ENCODE results near the gene RNF32.

The RNF32 gene

GRCh38 chr7:156626220-156626895 is 14.2 kb upstream of the RNF32 start:
- TF ChIP-seq REST (IDR thresholded peaks at IDR 0.05; ENCODE audit: insufficient read depth in 1 of 2, low read depth in 2 of 2, low read length in 2 of 2) (no peak), SIN3A (IDR thresholded peaks at IDR 0.05; ENCODE audit: borderline replicate concordance, insufficient read depth, low read length) (no peak), TAF1 (IDR thresholded peaks at IDR 0.05; ENCODE audit: borderline replicate concordance, insufficient read depth, low read length) (no peak), POLR2AphosphoS5 (IDR thresholded peaks at IDR 0.05; ENCODE audit: low read depth, low read length) (no peak), FOXP2 (optimal IDR thresholded peaks at IDR 0.05; ENCODE audit: borderline replicate concordance, extremely low read depth, extremely low read length, insufficient read depth) (no peak)

GRCh38 chr7:156628562-156628961 is 12.0 kb upstream of the RNF32 start:
- TF ChIP-seq POLR2AphosphoS5 (IDR thresholded peaks at IDR 0.05; ENCODE audit: low read depth, low read length) = no peak

- no peak for TF ChIP-seq SIN3A (IDR thresholded peaks at IDR 0.05; ENCODE audit: borderline replicate concordance, insufficient read depth, low read length)
These were observed 10.7 kb upstream of the RNF32 start for GRCh38 chr7:156629873-156630272.

GRCh38 chr7:156634117-156634516 is 6.5 kb upstream of the RNF32 start:
- TF ChIP-seq FOXP2 (optimal IDR thresholded peaks at IDR 0.05; ENCODE audit: borderline replicate concordance, extremely low read depth, extremely low read length, insufficient read depth) = no peak
- TF ChIP-seq POLR2AphosphoS5 (IDR thresholded peaks at IDR 0.05; ENCODE audit: low read depth, low read length) = no peak
- TF ChIP-seq REST (IDR thresholded peaks at IDR 0.05; ENCODE audit: insufficient read depth in 1 of 2, low read depth in 2 of 2, low read length in 2 of 2) = no peak
- no peak for TF ChIP-seq TAF1 (IDR thresholded peaks at IDR 0.05; ENCODE audit: borderline replicate concordance, insufficient read depth, low read length)
- TF ChIP-seq SIN3A (IDR thresholded peaks at IDR 0.05; ENCODE audit: borderline replicate concordance, insufficient read depth, low read length) = no peak

GRCh38 chr7:156635529-156636385 is 4.8 kb upstream of the RNF32 start:
- TF ChIP-seq REST (IDR thresholded peaks at IDR 0.05; ENCODE audit: insufficient read depth in 1 of 2, low read depth in 2 of 2, low read length in 2 of 2) (no peak), FOXP2 (optimal IDR thresholded peaks at IDR 0.05; ENCODE audit: borderline replicate concordance, extremely low read depth, extremely low read length, insufficient read depth) (no peak)

- TF ChIP-seq FOXP2 (optimal IDR thresholded peaks at IDR 0.05; ENCODE audit: borderline replicate concordance, extremely low read depth, extremely low read length, insufficient read depth) (no peak), POLR2AphosphoS5 (IDR thresholded peaks at IDR 0.05; ENCODE audit: low read depth, low read length) (no peak), SIN3A (IDR thresholded peaks at IDR 0.05; ENCODE audit: borderline replicate concordance, insufficient read depth, low read length) (no peak), TAF1 (IDR thresholded peaks at IDR 0.05; ENCODE audit: borderline replicate concordance, insufficient read depth, low read length) (no peak)
These were observed 2.0 kb upstream of the RNF32 start for GRCh38 chr7:156638443-156639077.

All from PFSK-1 (cell line).